ENCODE measurements around the gene UST.
A peak's percentile ranks its signal among the peaks of the same experiment; 100 is the strongest.
"Not testable (repeated sequence)": the region's sequence is repeated elsewhere in the genome, so short reads cannot be mapped to it uniquely, and the experiment has no call there.

UST gene

DNA sequence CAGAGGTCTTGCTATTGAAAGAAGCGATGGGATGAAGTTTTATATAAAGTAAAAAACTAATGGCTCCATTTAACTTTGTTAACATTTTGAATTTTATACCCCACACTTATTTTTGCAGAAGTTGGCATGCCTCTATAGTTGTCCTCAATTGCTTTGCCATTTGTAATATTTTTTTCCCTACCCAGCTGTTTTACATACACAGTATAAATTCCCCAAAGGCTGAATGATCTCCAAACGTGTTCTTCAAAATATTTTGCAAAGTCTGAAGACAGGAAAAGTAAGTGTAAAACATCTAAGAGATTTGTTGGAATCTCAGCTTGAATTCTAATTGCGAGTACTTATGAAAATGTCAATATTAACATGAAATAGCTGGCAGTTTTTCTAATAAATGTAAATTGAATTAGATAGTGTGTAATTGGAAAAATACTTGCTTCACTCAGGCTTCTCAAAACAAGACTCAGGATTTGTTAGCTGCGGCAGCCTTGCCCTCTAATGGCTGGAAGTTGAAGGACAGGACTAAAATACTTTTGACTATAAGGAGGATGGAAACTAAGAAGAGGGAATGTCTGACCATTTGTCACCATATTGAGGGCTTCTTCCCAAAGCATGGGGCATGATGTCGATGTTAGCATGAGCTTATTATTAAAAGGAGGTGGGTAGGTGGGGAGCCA lies 226.8 kb downstream of the UST start:
- no peaks in the 10 kb centered on the region for H3K27me3 Mint-ChIP-seq
- no peaks in the 10 kb centered on the region for H3K9me3 Mint-ChIP-seq
- no peaks in the 10 kb centered on the region for H3K36me3 Mint-ChIP-seq (ENCODE audit: insufficient read depth)
- peaks cover 6 to 10% of the 10 kb centered on the region in 2 donors for H3K4me1 Mint-ChIP-seq (ENCODE audit: low read depth in 2 of 2)
- no peak overlapping the region for H3K4me3 Mint-ChIP-seq
- DNase-seq (no peak), ATAC-seq (replicated peaks) (no peak)
- H3K27ac Mint-ChIP-seq = no peak overlapping the region

DNA sequence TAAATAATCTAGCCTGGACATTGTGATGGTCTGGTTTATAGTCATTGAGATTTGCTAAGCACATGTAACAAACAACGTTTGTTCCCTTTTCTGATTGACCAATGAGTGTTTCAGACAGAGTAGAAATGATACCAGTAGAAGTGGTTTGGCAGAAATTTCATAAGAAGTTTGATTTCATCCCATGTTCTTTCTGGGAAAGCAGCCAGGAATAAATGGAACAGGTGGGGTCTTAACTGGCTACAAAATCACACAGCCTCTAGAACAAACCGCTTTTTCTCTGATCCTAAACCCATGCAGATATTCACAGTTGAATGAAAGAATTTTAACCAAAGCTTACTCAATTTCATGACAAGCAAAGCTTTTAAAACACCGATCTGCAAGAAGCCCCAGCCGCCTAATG lies 227.5 kb downstream of the UST start:
- ATAC-seq (replicated peaks) = no peak
- no peak overlapping the region for H3K4me3 Mint-ChIP-seq
- DNase-seq = no peak
- H3K9me3 Mint-ChIP-seq = no peaks in the 10 kb centered on the region
- H3K27ac Mint-ChIP-seq = no peak overlapping the region
- no peaks in the 10 kb centered on the region for H3K27me3 Mint-ChIP-seq
- no peaks in the 10 kb centered on the region for H3K36me3 Mint-ChIP-seq (ENCODE audit: insufficient read depth)
- H3K4me1 Mint-ChIP-seq (ENCODE audit: low read depth in 2 of 2) = peaks cover 6 to 10% of the 10 kb centered on the region in 2 donors

DNA sequence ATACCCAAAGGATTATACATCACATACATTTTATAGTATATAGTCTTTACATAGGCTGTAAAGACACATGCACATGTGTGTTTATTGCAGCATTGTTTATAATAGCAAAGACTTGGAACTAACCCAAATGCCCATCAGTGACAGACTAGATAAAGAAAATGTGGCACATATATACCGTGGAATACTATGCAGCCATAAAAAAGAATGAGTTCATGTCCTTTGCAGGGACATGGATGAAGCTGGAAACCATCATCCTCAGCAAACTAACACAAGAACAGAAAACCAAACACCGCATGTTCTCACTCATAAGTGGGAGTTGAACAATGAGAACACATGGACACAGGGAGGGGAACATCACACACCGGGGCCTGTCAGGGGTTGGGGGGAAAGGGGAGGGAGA lies 231.5 kb downstream of the UST start:
- H3K4me3 Mint-ChIP-seq; DNase-seq; H3K27ac Mint-ChIP-seq; H3K36me3 Mint-ChIP-seq (ENCODE audit: insufficient read depth); H3K4me1 Mint-ChIP-seq (ENCODE audit: low read depth in 2 of 2); H3K27me3 Mint-ChIP-seq; ATAC-seq (replicated peaks); H3K9me3 Mint-ChIP-seq: not testable (repeated sequence)

DNA sequence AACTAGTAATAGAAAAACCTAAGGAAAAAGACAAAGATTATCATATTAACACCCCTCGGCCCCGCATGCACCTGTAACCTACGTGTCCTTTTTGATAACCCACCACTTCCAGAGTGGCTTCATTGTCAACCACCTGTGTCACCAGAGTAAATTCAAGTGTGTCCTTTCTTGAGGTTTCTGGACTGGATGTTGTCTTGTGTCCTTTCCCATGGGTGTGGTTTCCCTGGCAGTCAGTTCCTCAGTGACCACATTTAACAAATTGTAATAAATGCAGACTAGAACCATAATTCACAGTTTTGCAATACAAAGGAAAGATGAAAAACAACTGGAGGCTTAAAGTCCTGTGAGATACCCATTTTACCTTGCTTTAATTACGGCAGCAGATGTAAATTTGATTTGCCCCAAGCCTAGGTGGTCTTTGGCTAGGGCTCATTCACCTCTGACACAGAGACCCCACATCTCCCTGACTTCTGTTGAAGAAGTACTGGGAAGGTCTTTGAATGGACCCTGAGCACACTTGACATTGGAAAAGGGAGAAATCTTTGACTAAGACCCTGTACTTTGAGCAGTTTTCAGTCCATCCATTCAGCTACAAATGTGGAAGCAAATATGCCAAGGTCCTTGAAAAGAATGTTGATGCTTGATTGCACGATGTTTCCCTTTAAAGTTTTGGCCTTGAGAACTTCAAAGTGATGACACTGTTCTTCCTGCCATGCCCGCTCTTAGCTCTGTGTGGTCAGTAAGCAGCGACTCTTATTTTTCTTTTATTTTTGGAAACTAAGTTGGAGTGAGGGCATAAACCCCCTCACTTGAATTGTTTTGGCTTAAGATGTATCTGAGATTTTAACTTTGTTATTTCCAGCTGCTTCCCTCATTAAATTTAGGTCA lies 232.4 kb downstream of the UST start:
- Mint-ChIP-seq H3K9me3 (no peaks in the 10 kb centered on the region), H3K27me3 (no peaks in the 10 kb centered on the region), H3K4me1 (ENCODE audit: low read depth in 2 of 2) (no peaks in the 10 kb centered on the region), H3K4me3 (no peak overlapping the region), H3K27ac (no peak overlapping the region), H3K36me3 (ENCODE audit: insufficient read depth) (no peaks in the 10 kb centered on the region)
- no peak for DNase-seq
- ATAC-seq (replicated peaks) = no peak

DNA sequence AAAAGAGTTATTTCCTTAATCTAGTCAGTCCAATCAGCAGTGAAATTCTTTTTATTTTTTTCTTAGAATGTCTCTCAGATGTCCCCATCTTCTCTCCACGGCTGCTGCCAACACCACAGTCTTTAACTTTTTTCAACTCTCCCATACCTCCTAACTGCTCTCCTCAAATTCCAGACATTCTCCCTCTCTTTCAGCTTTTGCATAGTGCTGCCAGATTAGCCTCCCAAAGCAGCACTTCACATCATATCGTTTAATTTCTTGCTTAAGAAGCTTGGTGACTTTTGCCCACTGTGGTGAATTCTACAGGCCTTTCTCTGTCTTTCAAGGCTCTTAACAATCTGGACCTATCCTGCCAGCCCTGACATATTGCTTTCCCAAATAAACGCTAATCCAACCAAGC lies 233.4 kb downstream of the UST start:
- no peaks in the 10 kb centered on the region for H3K4me1 Mint-ChIP-seq (ENCODE audit: low read depth in 2 of 2)
- ATAC-seq (replicated peaks) (no peak), DNase-seq (no peak)
- no peaks in the 10 kb centered on the region for H3K27me3 Mint-ChIP-seq
- no peak overlapping the region for H3K27ac Mint-ChIP-seq
- no peaks in the 10 kb centered on the region for H3K9me3 Mint-ChIP-seq
- no peak overlapping the region for H3K4me3 Mint-ChIP-seq
- H3K36me3 Mint-ChIP-seq (ENCODE audit: insufficient read depth) = no peaks in the 10 kb centered on the region

DNA sequence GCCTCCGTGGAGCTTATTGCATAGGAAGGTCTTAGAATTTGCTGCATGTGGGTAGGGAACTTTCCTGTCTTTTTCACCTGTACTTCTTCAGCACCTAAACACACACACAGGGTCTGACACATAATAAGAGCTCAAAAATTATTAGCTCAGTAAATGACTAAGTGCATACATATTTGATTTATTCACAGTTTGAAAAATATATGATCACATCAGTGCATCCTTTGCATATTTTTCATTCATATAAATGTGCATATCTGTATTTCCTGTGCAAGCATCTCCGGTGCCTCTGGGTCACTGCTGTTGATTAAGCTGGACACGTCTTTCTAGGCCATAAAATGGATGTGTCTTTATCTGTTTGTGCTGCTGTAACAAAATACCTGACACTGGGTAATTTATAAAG lies 234.7 kb downstream of the UST start:
- Mint-ChIP-seq H3K4me3 (no peak overlapping the region), H3K36me3 (ENCODE audit: insufficient read depth) (no peaks in the 10 kb centered on the region), H3K9me3 (no peaks in the 10 kb centered on the region), H3K4me1 (ENCODE audit: low read depth in 2 of 2) (no peaks in the 10 kb centered on the region), H3K27ac (no peak overlapping the region), H3K27me3 (no peaks in the 10 kb centered on the region)
- no peak for ATAC-seq (replicated peaks)
- DNase-seq = no peak

DNA sequence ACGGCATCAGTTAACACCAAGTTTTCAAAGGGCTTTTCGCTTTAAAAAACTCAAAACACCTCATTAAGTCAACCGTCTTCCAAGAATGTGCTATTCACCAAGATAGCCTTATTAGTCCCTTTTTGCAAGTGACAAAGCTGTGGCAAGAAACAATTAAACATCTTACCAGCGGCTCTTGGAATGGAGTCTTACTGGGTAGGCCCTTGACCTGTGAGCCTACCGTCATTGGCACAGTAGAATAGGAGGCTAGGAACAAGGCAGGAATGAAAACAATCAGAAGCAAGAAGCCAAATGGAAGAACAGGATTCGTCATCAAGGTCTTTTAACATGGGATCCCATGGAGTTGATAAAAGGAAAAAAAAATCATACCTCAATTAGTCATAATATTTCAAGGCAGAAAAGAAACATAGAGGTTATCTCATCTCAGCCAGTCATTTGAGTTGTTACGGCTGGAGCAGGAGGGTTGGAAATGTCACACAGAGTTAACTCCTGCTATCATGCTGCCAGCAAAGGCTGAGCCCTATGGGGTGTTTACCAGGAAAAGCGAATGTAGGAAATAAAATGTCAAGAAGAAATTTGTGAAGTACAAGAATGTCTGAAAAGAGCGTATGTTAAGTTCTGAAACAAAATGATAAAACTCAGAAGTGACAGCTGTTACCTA lies 236.4 kb downstream of the UST start:
- Mint-ChIP-seq H3K27me3 (no peaks in the 10 kb centered on the region), H3K4me3 (no peak overlapping the region), H3K9me3 (no peaks in the 10 kb centered on the region), H3K4me1 (ENCODE audit: low read depth in 2 of 2) (no peaks in the 10 kb centered on the region), H3K36me3 (ENCODE audit: insufficient read depth) (no peaks in the 10 kb centered on the region), H3K27ac (no peak overlapping the region)
- ATAC-seq (replicated peaks) (no peak), DNase-seq (no peak)

DNA sequence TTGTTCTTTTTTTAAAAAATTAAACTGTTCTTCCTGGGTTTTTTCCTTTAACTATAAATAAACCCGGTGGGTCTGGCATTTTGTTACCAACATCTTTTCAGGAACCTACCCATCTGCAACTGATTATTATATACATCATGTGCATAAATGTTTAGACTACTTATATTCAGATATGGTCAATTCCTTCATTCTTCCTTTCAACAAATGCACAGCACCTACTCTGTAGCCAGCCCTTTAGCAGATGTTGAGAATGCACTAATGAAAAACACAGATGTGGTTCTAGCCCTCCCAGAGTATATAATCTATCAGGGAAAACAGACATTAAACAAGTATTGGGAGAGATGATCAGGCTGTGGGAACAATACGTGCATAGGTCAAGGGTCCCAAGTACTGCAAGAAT lies 237.1 kb downstream of the UST start:
- Mint-ChIP-seq H3K36me3 (ENCODE audit: insufficient read depth) (no peaks in the 10 kb centered on the region), H3K27ac (no peak overlapping the region), H3K4me3 (no peak overlapping the region), H3K4me1 (ENCODE audit: low read depth in 2 of 2) (peaks cover 0 to 2% of the 10 kb centered on the region in 2 donors), H3K9me3 (no peaks in the 10 kb centered on the region), H3K27me3 (no peaks in the 10 kb centered on the region)
- no peak for DNase-seq
- no peak for ATAC-seq (replicated peaks)

DNA sequence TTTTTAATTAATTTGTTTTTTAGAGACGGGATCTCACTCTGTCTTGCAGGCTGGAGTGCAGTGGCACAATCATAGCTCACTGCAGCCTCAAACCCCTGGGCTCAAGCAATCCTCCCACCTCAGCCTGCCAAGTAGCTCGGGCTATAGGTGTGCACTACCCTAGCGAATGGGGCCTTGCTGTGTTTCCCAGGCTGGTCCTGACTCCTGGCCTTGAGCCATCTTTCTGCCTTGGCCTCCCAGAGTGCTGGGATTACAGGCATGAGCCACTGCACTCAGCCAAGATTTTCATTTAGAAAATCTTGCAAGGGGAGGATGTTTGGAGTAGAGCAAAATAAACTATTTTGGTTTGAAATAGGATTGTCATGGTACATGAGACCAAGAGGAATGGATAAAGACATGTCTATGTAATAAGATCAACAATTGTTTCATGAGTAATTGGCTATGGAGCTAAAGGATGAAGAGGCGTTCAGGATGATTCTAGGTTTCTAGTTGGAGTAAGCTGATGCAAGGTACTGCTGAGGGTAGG lies 237.8 kb downstream of the UST start:
- Mint-ChIP-seq H3K4me3 (no peak overlapping the region), H3K36me3 (ENCODE audit: insufficient read depth) (no peaks in the 10 kb centered on the region), H3K27ac (no peak overlapping the region), H3K27me3 (no peaks in the 10 kb centered on the region), H3K9me3 (no peaks in the 10 kb centered on the region), H3K4me1 (ENCODE audit: low read depth in 2 of 2) (peaks cover 0 to 2% of the 10 kb centered on the region in 2 donors)
- no peak for DNase-seq
- no peak for ATAC-seq (replicated peaks)

DNA sequence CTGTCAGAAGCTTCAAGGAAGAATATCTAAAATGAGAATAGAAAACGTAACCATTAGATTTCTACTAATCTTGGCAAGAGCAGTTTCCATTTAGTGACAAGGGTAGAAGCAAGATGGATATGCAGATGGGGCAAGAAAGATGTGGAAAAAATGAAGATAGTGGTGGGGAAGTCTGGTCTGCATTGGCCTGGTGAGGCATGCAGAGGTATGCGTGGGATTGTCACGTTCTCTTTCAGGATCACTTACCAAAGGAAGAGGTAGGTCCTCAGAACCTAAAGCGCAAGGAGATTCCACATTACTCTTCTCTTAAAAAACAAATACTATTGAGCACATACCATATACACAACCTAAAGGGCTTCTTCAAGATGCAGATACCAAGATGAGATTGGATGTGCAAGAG lies 238.7 kb downstream of the UST start:
- no peaks in the 10 kb centered on the region for H3K36me3 Mint-ChIP-seq (ENCODE audit: insufficient read depth)
- DNase-seq (no peak), ATAC-seq (replicated peaks) (no peak)
- no peaks in the 10 kb centered on the region for H3K27me3 Mint-ChIP-seq
- no peak overlapping the region for H3K27ac Mint-ChIP-seq
- H3K9me3 Mint-ChIP-seq = no peaks in the 10 kb centered on the region
- H3K4me3 Mint-ChIP-seq = no peak overlapping the region
- H3K4me1 Mint-ChIP-seq (ENCODE audit: low read depth in 2 of 2) = peaks cover 0 to 2% of the 10 kb centered on the region in 2 donors

DNA sequence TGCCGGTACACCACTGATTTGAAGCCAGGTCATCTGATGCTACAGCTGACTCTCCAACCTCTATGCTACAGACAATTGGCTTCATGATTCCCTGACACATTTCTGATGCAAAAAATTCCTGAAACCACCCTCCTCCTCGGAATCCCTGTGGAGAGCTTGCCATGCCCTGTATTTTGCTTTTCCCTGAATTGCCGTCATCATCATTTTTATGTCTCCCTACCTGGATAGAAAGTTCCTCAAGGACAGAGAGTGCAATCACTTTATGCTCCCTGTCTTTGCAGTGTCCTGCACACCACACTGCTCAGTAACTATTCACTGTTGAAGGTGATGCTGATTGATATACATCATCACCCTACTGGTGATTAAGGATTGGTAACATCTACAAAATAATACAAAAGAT lies 239.8 kb downstream of the UST start:
- no peak overlapping the region for H3K27ac Mint-ChIP-seq
- H3K9me3 Mint-ChIP-seq = no peaks in the 10 kb centered on the region
- H3K4me1 Mint-ChIP-seq (ENCODE audit: low read depth in 2 of 2) = peaks cover 0 to 2% of the 10 kb centered on the region in 2 donors
- DNase-seq (no peak), ATAC-seq (replicated peaks) (no peak)
- H3K4me3 Mint-ChIP-seq = no peak overlapping the region
- H3K27me3 Mint-ChIP-seq = no peaks in the 10 kb centered on the region
- H3K36me3 Mint-ChIP-seq (ENCODE audit: insufficient read depth) = no peaks in the 10 kb centered on the region

DNA sequence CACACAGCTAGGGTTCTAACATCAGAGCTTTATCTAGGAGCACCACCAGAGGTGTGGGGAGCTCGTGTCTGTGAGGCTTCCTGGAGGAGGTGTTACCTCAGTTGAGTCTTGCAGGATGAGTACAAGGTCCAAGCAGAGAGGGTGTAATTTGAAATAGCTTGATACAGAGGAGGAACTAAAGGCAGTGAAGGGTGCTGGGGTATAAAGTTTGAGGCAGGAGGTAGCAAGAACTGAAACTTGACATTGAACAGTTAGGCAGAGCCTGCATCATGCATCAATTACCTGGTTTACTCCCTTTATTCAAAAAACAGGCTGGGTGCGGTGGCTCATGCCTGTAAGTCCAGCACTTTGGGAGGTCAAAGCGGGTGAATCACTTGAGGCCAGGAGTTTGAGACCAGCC lies 241.2 kb downstream of the UST start:
- ATAC-seq (replicated peaks) (no peak), DNase-seq (no peak)
- Mint-ChIP-seq H3K27me3 (no peaks in the 10 kb centered on the region), H3K9me3 (no peaks in the 10 kb centered on the region), H3K27ac (peak overlapping the region in 1 of 2 donors; percentile 29), H3K4me3 (no peak overlapping the region), H3K4me1 (ENCODE audit: low read depth in 2 of 2) (peaks cover 0 to 2% of the 10 kb centered on the region in 2 donors), H3K36me3 (ENCODE audit: insufficient read depth) (no peaks in the 10 kb centered on the region)

DNA sequence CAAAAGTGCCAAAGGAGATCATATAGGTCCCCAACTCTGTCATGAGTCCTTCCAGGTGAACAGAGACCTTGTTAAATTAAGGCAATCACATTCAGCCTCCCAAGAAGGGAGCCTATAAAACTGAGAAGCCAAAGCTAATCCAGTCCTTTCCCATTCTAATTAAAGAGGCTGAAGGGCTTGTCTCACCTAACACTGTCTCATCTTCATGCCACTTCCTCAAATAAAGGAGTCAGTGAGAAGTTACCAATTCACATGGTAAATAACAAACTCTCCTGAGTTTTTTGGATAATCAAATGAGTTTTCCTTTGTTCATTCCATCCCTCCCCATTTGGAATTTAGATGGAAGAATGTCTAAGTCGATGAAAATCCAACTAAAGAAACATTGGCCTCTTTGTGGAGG lies 242.8 kb downstream of the UST start:
- Mint-ChIP-seq H3K27ac (no peak overlapping the region), H3K4me3 (no peak overlapping the region), H3K4me1 (ENCODE audit: low read depth in 2 of 2) (peaks cover 0 to 2% of the 10 kb centered on the region in 2 donors), H3K27me3 (no peaks in the 10 kb centered on the region), H3K36me3 (ENCODE audit: insufficient read depth) (no peaks in the 10 kb centered on the region), H3K9me3 (no peaks in the 10 kb centered on the region)
- DNase-seq (no peak), ATAC-seq (replicated peaks) (no peak)

All from effector memory CD8-positive, alpha-beta T cell (primary cell).